ENCODE data around the gene FLII. TPM values are rescaled to one million over a fixed set of nuclear protein-coding genes. Genes with fewer than 3 reads are reported as not detected.

The FLII gene
- total RNA-seq, 4 donors from 2014 or later = 93.0 to 307 (median 144) TPM

- no peak for DNase-seq
- Histone ChIP-seq H3K9me3 (no peaks in the 10 kb centered on the region), H3K27me3 (no peaks in the 10 kb centered on the region), H3K4me3 (no peak overlapping the region), H3K27ac (no peak overlapping the region), H3K4me1 (peaks cover 0 to 10% of the 10 kb centered on the region in 2 donors), H3K36me3 (no peaks in the 10 kb centered on the region)
- TF ChIP-seq POLR2A (IDR thresholded peaks at IDR 0.05) (no peak), CTCF (IDR thresholded peaks at IDR 0.05) (no peak)
- intact Hi-C loops (cut with DNase I; ENCODE audit: low total_unique reads) = no loop called here
Measured at GRCh38 chr17:18253187-18253884, 5.2 kb downstream of the FLII start.

GRCh38 chr17:18252160-18252559, 6.4 kb downstream of the FLII start:
- no peak overlapping the region for H3K27ac ChIP-seq
- TF ChIP-seq POLR2A (IDR thresholded peaks at IDR 0.05) (no peak), CTCF (IDR thresholded peaks at IDR 0.05) (no peak)
- intact Hi-C loops (cut with DNase I; ENCODE audit: low total_unique reads) = no loop called here
- H3K27me3 ChIP-seq = no peaks in the 10 kb centered on the region
- no peaks in the 10 kb centered on the region for H3K36me3 ChIP-seq
- DNase-seq = no peak
- H3K4me1 ChIP-seq = peaks cover 0 to 6% of the 10 kb centered on the region in 2 donors
- H3K4me3 ChIP-seq = no peak overlapping the region
- no peaks in the 10 kb centered on the region for H3K9me3 ChIP-seq

- TF ChIP-seq CTCF (IDR thresholded peaks at IDR 0.05) (no peak), POLR2A (IDR thresholded peaks at IDR 0.05) (no peak)
- intact Hi-C loops (cut with DNase I; ENCODE audit: low total_unique reads) = no loop called here
- H3K4me1 ChIP-seq = no peaks in the 10 kb centered on the region
- H3K36me3 ChIP-seq = no peaks in the 10 kb centered on the region
- no peak for DNase-seq
- H3K4me3 ChIP-seq = no peak overlapping the region
- H3K27me3 ChIP-seq = no peaks in the 10 kb centered on the region
- no peak overlapping the region for H3K27ac ChIP-seq
- H3K9me3 ChIP-seq = no peaks in the 10 kb centered on the region
Measured at GRCh38 chr17:18251204-18251603, 7.3 kb downstream of the FLII start.

- Histone ChIP-seq H3K27me3 (no peaks in the 10 kb centered on the region), H3K9me3 (no peaks in the 10 kb centered on the region), H3K4me3 (no peak overlapping the region), H3K36me3 (no peaks in the 10 kb centered on the region), H3K4me1 (no peaks in the 10 kb centered on the region), H3K27ac (no peak overlapping the region)
- TF ChIP-seq CTCF (IDR thresholded peaks at IDR 0.05) (no peak), POLR2A (IDR thresholded peaks at IDR 0.05) (no peak)
- no peak for DNase-seq
- intact Hi-C loops (cut with DNase I; ENCODE audit: low total_unique reads) = no loop called here
Measured at GRCh38 chr17:18250708-18251107, 7.8 kb downstream of the FLII start.

- no peaks in the 10 kb centered on the region for H3K9me3 ChIP-seq
- H3K4me1 ChIP-seq = no peaks in the 10 kb centered on the region
- no peak overlapping the region for H3K4me3 ChIP-seq
- intact Hi-C loops (cut with DNase I; ENCODE audit: low total_unique reads) = no loop called here
- no peaks in the 10 kb centered on the region for H3K27me3 ChIP-seq
- TF ChIP-seq CTCF (IDR thresholded peaks at IDR 0.05) (no peak), POLR2A (IDR thresholded peaks at IDR 0.05) (no peak)
- H3K27ac ChIP-seq = no peak overlapping the region
- no peak for DNase-seq
- no peaks in the 10 kb centered on the region for H3K36me3 ChIP-seq
Measured at GRCh38 chr17:18250259-18250658, 8.3 kb downstream of the FLII start.
